Epithelial cell of prostate (primary cell): Measurements from ENCODE around the gene PRRG1.
A peak's percentile ranks its signal among the peaks of the same experiment; 100 is the strongest.
"Not testable (repeated sequence)": the region's sequence is repeated elsewhere in the genome, so short reads cannot be mapped to it uniquely, and the experiment has no call there.

Experiments
- DNase-seq: peaks from one replicate; pipeline ENCODE4 v3.0.0-alpha.2; 2011; ENCODE audit warnings: low read depth, low spot score
- H3K27ac ChIP-seq: fragments of 450-650 bp; 2 replicates; pipeline ENCODE4 v1.5.1; 2017; ENCODE audit warnings: mild to moderate bottlenecking

PRRG1 gene

DNA sequence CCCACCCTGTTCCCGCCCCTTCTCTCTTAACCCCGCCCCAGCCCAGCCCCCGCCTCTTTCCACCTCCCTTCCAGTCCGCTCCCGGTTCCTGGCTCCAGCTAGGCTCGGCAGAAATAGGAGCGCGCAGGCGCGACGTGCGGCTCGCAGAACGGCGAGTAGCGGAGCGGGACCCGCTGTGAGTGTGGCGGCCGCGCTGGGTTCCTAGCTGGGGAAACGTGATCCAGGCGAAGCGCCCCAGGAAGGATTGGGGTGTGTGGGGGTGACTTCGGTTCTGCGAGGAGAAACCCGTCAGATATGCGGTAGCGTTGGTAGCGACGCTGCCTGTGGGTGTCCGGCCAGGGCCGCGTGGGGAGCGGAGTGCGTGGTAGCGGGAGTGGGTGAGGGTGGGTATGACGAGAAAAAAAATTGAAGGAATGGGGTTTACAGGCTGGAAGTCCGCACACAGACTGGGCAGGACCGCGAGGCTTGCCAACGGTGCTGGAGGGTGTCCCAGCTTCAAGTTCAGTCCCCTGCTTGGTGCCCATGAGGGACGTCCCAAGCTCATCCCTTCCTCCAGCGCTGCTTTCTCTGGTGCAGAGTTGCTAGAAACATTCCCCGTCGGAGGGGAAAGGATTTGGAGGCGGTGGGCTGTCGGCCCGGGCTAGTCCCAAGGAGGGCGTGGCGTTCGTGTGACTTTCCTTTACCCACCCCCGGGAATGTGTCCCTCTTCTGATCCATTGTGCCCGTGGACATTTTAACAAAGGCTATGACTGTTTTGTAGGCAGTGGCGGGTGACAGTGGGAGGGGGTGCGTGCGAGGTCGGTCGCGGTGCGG is at the start of gene PRRG1:
Gene PRRG1, plus strand, starts transcription at position 144 of the 813 bp plus-strand sequence. CDS start 56,886 bp downstream, outside the sequence.
- peak; percentile 24 for DNase-seq
- peak within 1 kb of the TSS; percentile 52 for H3K27ac ChIP-seq

GRCh38 chrX:37302569-37302968 is 46.6 kb upstream of the PRRG1 start:
- H3K27ac ChIP-seq = no peak overlapping the region
- no peak for DNase-seq

DNA sequence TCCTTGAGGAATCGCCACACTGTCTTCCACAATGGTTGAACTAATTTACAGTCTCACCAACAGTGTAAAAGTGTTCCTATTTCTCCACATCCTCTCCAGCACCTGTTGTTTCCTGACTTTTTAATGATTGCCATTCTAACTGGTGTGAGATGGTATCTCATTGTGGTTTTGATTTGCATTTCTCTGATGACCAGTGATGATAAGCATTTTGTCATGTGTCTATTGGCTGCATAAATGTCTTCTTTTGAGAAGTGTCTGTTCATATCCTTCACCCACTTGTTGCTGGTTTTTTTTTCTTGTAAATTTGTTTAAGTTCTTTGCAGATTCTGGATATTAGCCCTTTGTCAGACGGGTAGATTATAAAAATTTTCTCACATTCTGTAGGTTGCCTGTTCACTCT is 43.9 kb upstream of the PRRG1 start:
- not testable (repeated sequence) for DNase-seq, H3K27ac ChIP-seq

- no peak overlapping the region for H3K27ac ChIP-seq
- DNase-seq = no peak
These were observed 34.6 kb upstream of the PRRG1 start for GRCh38 chrX:37314531-37314930.

- no peak overlapping the region for H3K27ac ChIP-seq
These were observed 33.5 kb upstream of the PRRG1 start for GRCh38 chrX:37315511-37316248.

DNA sequence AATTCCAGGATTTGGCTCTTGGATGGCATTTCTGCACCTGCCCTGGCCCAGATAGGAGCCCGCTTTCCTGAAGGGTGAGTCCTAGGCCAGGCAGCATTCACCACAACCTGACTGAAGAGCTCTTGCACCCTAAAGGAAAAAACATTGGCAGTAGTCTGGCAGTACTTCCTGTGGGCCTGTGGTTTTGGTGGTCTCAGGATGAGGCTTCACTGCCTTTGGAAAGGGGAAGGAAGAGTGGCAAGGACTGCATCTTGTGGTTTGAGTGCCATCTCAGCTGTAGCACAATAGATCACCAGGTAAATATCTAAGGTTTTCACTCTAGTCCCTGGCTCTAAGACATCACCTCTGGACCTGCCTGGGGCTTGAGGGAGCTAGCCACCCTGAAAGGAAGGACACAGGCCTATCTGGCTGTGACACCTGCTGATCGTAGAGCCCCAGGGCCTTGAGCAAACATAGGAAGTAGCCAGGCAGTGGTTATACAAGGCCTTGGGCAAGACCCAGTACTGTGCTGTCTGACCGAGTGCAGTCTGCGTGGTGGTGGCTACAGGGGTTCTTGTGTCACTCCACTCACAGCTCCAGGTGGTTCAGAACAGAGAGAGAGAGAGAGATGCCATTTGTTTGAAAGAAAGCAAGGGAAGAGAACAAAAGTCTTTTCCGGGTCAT is 28.5 kb upstream of the PRRG1 start:
- no peak for DNase-seq
- H3K27ac ChIP-seq = no peak overlapping the region

More at GRCh38 chrX:37315511-37316248, 33.5 kb upstream of the PRRG1 start:
- no peak for DNase-seq

- H3K27ac ChIP-seq = no peak overlapping the region
- DNase-seq = no peak
These were observed 18.5 kb upstream of the PRRG1 start for GRCh38 chrX:37330642-37331041.

DNA sequence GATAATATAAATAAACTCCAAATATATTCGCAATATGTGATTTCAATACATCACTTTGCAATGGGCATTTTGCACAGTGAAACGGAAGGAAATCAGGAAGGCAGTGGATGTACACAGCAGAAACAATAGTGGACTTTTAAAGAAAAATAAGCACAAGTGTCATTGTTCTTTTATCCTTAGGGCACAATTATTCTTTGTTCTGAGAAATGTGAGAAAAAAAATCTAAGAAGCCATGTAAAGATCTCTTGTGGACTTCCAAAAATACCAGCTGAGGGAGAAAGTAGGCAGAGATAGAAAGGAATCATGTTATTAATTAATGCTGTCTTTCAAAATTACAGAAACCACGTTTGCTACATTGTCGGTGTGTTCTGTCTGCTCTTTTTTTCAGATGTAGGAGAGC is 17.6 kb upstream of the PRRG1 start:
- no peak for DNase-seq
- H3K27ac ChIP-seq = no peak overlapping the region

DNA sequence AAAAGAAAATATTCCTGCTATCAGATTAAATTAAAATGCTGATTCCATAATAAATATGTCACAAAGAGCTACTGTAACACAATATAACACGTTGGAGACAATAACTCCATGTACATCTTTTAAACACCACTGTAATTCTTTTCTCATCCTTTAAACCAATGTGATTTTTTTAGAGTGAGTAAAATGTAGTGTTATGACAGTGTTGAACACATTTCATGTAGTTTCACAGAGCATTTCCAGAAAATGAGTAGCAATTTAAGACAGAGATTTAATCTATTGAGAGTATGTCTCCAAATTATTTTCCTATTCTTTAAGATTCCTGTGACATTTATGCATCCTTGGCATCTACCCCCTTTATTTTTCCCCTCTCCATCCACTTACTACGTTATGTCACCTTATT is 17.1 kb upstream of the PRRG1 start:
- DNase-seq = no peak
- no peak overlapping the region for H3K27ac ChIP-seq

- DNase-seq = no peak
- no peak overlapping the region for H3K27ac ChIP-seq
These were observed 16.0 kb upstream of the PRRG1 start for GRCh38 chrX:37332987-37333658.

DNA sequence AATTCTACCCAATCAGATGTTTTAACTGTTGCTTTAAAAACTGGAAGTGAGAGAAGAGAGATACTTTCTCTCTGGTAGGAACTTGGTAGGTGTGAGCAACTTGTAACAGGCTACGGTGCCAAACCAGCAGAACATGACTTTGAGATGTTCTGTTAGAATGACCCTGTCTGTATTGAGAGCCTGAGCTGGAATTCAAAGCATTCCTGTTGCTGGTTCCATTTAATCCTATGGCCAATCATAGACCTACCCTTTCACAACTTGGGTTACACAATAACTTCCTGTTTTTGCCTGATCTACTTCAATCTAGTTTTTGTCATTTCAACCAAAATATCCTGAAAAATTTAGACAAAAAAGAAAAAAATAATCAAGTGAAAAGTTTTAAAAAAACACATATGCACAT is 1.7 kb upstream of the PRRG1 start:
- DNase-seq = no peak

DNA sequence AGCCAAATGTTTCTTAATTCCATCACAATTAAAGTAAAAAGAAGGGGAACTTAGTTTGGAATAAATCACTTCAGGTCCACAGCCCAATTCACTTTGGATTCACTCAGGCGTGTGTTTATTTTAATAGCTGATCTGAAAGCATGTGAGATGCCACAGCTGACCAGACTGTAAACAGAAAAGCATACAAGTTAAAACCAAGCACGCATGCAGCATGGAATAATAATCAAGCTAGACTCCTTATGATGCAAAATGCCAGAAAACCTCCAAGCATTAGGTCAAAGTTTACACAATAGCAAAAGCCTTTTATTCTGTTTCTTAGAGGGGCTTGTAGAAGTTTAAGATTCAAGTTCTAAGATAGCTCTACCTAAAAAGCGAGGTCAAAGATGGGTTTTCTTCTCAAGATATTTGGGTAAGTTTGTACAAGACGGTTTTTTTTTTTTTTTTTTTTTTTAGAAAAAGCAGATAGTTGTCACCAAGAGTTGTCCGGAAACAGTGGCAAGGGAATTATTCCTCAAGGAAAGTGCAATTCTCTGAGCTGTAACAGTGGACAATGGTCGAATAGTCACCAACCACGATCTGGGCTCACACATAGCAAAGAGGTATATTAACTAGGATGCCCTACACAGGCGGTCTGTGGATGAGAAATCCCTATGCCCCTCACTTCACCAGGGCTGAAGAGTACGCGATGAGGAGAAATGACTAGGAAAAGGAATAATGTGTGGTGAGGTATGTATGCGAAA is 763 bp upstream of the PRRG1 start:
- H3K27ac ChIP-seq = no peak overlapping the region
- DNase-seq = no peak

More for the DNA sequence above, 1.7 kb upstream of the PRRG1 start:
- no peak overlapping the region for H3K27ac ChIP-seq

GRCh38 chrX:37348971-37349220 is 268 bp upstream of the PRRG1 start:
- no peak for DNase-seq
- no peak overlapping the region for H3K27ac ChIP-seq

GRCh38 chrX:37350034-37350365 is 836 bp downstream of the PRRG1 start:
- H3K27ac ChIP-seq = peak overlapping the region; percentile 52
- no peak for DNase-seq

GRCh38 chrX:37353646-37354045 is 4.5 kb downstream of the PRRG1 start:
- no peak overlapping the region for H3K27ac ChIP-seq
- DNase-seq = no peak

GRCh38 chrX:37357436-37357835 is 8.3 kb downstream of the PRRG1 start:
- H3K27ac ChIP-seq = peak overlapping the region; percentile 26
- no peak for DNase-seq

DNA sequence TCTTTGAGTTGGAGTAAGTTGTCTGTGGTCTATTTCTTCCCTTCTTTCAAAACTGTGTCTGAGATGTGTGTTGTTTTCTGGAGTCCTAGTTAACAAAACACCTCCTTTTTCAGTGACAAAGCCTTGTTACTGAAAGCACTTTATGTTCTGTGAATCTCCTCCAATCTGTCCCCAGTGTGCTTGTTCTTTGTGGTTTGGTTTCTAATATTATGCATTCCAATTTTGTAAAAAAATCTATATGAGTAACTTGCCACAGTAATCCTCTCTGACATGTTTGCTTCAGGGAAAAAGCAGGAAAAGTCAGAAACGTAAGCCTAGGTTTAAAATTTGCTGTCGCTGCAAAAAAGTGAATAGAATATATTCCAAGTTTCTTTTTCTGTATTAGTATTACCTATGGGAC is 12.4 kb downstream of the PRRG1 start:
- DNase-seq = no peak
- H3K27ac ChIP-seq = no peak overlapping the region

GRCh38 chrX:37364666-37365065 is 15.5 kb downstream of the PRRG1 start:
- no peak for DNase-seq
- no peak overlapping the region for H3K27ac ChIP-seq

DNA sequence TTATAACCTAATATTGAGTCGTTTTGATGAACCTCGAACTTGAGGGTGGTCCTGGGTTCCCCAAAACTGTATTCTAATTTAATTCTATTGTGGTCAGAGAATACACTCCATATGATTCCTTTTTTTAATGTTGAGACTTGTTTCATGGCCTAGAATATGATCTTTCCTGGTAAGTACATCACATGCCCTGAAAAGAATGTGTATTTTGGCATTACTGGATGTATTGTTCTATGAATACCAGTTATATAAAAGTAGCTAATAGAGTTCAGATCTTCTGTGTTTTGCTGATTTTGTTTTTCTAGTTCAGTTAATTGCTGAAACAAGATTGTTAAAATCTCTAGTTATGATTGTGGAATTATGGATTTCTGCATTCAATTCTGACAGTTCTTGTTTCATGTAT is 18.8 kb downstream of the PRRG1 start:
- no peak overlapping the region for H3K27ac ChIP-seq
- DNase-seq = no peak

DNA sequence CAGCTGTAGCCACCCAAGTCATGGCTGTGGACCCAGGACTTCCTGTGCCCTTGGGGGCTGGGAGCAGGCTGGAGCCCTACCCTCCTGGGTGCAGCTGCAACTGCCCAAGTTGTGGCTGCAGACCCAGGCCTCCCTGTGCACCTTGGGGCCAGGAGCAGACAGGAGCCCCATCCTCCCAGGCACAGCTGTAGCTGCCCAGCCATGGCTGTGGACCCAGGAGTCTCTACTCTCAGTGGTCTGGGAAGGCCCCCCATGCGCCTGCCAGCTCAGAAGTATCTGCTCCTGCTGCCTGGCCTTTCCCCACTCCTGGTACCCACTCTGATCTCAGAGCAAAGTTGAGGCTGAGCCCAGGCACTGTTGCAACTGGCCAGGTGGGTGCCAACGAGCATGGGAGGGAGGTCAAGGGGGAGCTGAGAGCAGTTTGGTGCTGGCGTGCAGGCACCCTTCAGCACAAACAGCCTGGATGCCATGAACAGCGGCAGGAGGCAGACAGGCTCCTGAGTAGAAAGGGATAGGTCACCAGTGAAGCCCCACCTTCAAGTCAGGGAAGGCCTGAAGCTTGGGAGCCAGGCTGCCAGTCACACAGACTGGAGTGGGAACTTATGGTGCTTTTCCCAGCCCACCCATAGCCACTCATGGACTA is 21.5 kb downstream of the PRRG1 start:
- DNase-seq = no peak
- no peak overlapping the region for H3K27ac ChIP-seq
